GM19043 (cell line): ENCODE results near the gene SERPINA9.
"Not testable (repeated sequence)": the region's sequence is repeated elsewhere in the genome, so short reads cannot be mapped to it uniquely, and the experiment has no call there.

ENCODE experiments used
- ATAC-seq: cut with Tn5 transposase; IDR thresholded peaks from one replicate; pipeline ENCODE4 v1.9.1; 2021; ENCODE audit warnings: low read depth; ENCODE audit not compliant: unreplicated experiment

SERPINA9 gene

GRCh38 chr14:94476023-94476422 is at the start of gene SERPINA9:
Gene SERPINA9 (minus strand): TSS chr14:94476197. CDS start chr14:94469840, 6,357 bp downstream.
- no peak for ATAC-seq

GRCh38 chr14:94524093-94524492 is 48.1 kb upstream of the SERPINA9 start:
- no peak for ATAC-seq

GRCh38 chr14:94523265-94523664 is 47.3 kb upstream of the SERPINA9 start:
- ATAC-seq: no peak

- no peak for ATAC-seq
These were observed 46.2 kb upstream of the SERPINA9 start for GRCh38 chr14:94522115-94522724.

GRCh38 chr14:94521375-94522114 is 45.5 kb upstream of the SERPINA9 start:
- no peak for ATAC-seq

GRCh38 chr14:94517641-94518257 is 41.8 kb upstream of the SERPINA9 start:
- no peak for ATAC-seq

GRCh38 chr14:94517248-94517640 is 41.2 kb upstream of the SERPINA9 start:
- no peak for ATAC-seq

GRCh38 chr14:94515856-94516255 is 39.9 kb upstream of the SERPINA9 start:
- no peak for ATAC-seq

- no peak for ATAC-seq
These were observed 39.4 kb upstream of the SERPINA9 start for GRCh38 chr14:94515426-94515825.

- ATAC-seq: no peak
These were observed 38.4 kb upstream of the SERPINA9 start for GRCh38 chr14:94514351-94514750.

GRCh38 chr14:94510481-94510880 is 34.5 kb upstream of the SERPINA9 start:
- not testable (repeated sequence) for ATAC-seq

- ATAC-seq: no peak
These were observed 33.4 kb upstream of the SERPINA9 start, which contains the start of gene SERPINA12 for GRCh38 chr14:94509356-94509755. Gene SERPINA12 (minus strand): TSS chr14:94509469. CDS start chr14:94498397, 11,072 bp downstream.

- ATAC-seq: no peak
These were observed 29.6 kb upstream of the SERPINA9 start for GRCh38 chr14:94505641-94506040.

- no peak for ATAC-seq
These were observed 29.2 kb upstream of the SERPINA9 start for GRCh38 chr14:94505206-94505605.

- no peak for ATAC-seq
These were observed 25.9 kb upstream of the SERPINA9 start for GRCh38 chr14:94501588-94502516.

- ATAC-seq: no peak
These were observed 24.3 kb upstream of the SERPINA9 start for GRCh38 chr14:94500264-94500663.

GRCh38 chr14:94499673-94500072 is 23.7 kb upstream of the SERPINA9 start:
- ATAC-seq: no peak

GRCh38 chr14:94498215-94498614 is 22.2 kb upstream of the SERPINA9 start:
- ATAC-seq: no peak

GRCh38 chr14:94494085-94494484 is 18.1 kb upstream of the SERPINA9 start:
- no peak for ATAC-seq

GRCh38 chr14:94491511-94491910 is 15.5 kb upstream of the SERPINA9 start:
- ATAC-seq: no peak

GRCh38 chr14:94489336-94489735 is 13.3 kb upstream of the SERPINA9 start:
- no peak for ATAC-seq
